GM18505 (cell line): ENCODE data around the gene COX5A.
"Not testable (repeated sequence)": the region's sequence is repeated elsewhere in the genome, so short reads cannot be mapped to it uniquely, and the experiment has no call there.

ENCODE experiments used
- ATAC-seq: cut with Tn5 transposase; IDR thresholded peaks from one replicate; pipeline ENCODE4 v1.9.1; 2021; ENCODE audit not compliant: unreplicated experiment
- POLR2A ChIP-seq: IDR thresholded peaks from 4 replicates; pipeline ENCODE4 v1.6.1; 2011; ENCODE audit warnings: borderline replicate concordance; ENCODE audit not compliant: insufficient read depth, insufficient read length; ENCODE audit errors: extremely low read depth

Gene COX5A

GRCh38 chr15:74960286-74960685, 22.4 kb upstream of the COX5A start:
- TF ChIP-seq POLR2A, result no peak
- no peak for ATAC-seq

GRCh38 chr15:74959586-74959939, 21.7 kb upstream of the COX5A start:
- no peak for ATAC-seq
- no peak for TF ChIP-seq POLR2A

DNA sequence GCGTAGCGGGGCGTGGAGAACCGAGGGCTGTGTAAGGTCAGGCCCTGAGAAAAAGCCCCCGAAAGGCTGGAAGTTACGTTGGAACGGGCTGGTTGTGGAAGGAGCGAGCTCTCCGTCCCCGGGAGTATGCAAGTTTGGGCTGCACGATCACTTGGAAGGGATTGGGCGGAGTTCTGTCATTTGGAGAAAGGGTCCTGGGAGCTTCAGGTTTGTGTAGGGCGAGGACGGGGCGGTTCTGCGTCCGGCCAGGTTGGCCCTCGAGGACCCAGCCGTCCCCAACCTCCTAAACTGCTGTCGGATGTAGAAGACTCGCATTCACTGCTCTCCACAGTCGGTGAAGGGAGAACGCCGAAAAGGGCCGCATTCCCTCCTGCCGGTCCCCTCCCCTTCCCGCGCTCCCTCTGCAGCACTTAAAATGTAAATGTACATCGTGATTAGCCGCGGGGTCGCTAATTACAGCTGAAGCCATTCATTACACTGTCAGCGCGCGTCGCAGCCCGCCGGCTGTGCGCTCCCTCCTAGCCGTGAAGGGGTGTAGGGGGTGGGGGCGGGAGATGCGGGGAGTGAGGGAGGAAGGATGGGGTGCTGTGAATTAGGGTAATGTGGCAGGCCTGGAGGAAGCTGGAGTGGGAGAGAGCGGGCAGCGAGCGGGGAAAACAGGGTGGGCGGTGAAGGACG, 21.2 kb upstream of the COX5A start:
- no peak for ATAC-seq
- no peak for TF ChIP-seq POLR2A

- ATAC-seq, result no peak
- TF ChIP-seq POLR2A, result no peak
Measured at GRCh38 chr15:74958320-74958907, 20.5 kb upstream of the COX5A start.

DNA sequence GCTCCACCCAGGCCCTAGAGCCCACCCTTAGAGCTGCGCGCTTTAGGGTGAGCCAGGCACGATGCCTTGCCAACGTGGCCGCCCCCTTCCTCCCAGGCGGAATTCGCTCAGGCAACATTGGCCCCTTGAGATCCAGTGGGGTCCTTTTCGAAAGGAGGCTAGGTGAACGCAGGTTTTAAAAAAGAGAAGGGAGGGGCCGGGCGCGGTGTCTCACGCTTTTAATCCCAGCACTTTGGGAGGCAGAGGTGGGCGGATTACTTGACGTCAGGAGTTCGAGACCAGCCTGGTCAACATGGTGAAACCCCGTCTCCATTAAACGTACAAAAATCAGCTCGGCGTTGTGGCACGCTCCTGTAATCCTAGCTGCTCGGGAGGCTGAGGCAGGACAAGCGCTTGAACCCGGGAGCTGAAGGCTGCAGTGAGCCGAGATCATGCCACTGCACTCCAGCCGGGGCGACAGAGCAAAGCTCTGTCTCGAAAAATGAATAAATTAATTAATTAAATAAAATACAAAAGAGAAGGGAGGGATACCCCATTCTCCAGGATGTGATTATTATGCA, 19.7 kb upstream of the COX5A start:
- ATAC-seq, result no peak
- no peak for TF ChIP-seq POLR2A

DNA sequence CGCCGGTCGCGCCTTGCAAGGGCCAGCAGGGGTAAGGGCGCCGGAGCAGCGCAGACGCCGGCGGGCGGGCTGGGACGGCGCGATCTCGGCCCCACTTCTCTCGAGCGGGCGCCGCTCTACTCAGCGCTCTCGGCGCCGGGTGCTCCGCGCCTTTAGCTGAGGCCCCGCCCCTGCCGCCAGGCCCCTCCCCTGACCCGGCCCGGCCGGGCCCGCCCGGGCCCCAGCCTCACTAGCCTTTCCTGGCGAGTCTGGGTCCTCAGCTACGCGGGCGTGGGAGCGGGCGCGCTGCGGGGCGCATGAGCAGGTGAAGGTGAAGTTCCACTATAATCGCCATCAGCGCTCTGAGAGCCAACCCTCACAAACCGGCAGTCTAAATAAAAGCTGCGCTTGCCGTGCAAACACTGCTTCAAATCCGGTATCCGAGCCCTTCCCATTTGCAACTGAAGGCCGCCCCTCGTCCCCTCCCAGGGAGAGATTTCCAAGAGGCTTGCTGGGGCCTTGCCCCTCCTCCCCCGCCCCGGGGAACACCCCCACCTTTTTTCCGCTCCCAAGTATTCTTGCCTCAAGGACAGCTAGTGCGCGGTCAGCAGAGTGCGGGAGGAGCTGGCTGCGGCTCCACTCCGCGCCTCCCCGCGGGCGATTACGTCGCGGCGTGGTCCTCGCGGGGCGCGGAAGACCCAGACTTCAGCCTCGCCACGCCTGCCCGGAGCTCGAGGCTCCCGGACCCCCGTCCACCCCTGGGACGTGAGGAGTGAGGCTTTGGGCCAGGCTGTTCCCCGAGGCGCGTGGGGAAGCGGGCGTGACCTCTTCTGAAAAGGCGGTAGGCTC, 19.0 kb upstream of the COX5A start, which contains the start of gene RPP25:
Gene RPP25, minus strand, starts transcription at position 125 of the 828 bp plus-strand sequence. CDS start 189 bp downstream, outside the sequence.
- peak; percentile 69 for TF ChIP-seq POLR2A
- peak; percentile 76 for ATAC-seq

GRCh38 chr15:74955796-74956647, 18.1 kb upstream of the COX5A start:
- TF ChIP-seq POLR2A, result no peak
- peak; percentile 38 for ATAC-seq

GRCh38 chr15:74955017-74955416, 17.1 kb upstream of the COX5A start:
- TF ChIP-seq POLR2A, result no peak
- no peak for ATAC-seq

DNA sequence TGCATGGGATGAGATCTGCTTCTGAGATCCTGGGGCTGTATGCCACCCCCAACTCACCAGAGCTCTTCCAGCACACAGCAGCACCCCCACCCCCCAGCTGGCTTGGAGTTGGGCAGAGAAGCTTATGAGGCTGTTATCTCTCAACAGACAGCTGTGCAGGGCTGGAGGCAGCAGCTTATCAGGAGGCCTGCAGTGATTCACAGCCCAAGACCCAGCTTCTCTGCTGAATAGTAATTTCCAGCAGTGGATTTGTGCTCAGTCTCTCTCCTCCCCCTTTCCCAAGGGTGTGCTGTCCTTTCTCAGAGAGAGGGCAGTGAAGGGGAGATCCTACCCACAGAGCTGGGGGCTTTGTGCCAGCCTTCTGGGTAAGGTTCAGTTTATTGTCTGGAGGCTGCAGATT, 16.6 kb upstream of the COX5A start:
- ATAC-seq, result no peak
- no peak for TF ChIP-seq POLR2A

- no peak for TF ChIP-seq POLR2A
- ATAC-seq, result no peak
Measured at GRCh38 chr15:74951006-74951405, 13.1 kb upstream of the COX5A start.

DNA sequence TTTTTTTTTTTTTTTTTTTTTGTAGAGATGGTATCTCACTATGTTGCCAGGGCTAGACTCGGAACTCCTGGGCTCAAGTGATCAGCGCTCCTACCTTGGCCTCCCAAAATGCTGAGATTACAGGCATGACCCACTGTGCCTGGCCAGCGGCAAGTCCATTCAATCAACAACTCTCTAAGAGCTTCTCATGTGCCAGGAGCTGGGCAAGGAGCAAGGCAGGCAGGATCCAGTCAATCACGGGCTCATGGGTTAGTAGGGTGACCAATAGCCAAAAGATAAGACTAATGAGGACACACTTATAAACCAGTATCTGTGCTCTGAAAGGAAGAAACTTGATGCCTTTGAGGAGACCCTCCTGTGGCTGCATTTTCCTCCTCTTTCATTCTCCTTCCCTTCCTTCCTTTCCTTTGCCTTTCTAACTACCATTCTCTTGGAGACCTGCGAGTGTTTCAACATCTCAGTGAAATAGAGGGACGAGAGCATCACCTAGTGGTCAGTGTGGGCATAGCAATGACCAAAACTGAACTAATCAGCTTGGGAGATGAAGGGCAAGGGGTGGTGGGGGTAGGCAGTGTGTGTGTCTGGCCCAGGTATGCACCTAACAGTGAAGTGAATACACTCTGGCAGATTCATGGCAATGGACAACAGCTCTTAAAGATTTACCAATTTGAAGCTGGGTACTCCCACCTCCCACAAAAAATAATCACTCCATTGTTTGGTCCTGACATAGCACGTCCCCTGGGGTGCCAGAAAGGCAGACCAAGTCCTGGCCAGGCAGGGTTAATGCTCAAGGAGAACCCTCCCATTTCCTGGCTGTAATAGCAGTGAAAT, 12.4 kb upstream of the COX5A start:
- no peak for TF ChIP-seq POLR2A
- ATAC-seq, result no peak

DNA sequence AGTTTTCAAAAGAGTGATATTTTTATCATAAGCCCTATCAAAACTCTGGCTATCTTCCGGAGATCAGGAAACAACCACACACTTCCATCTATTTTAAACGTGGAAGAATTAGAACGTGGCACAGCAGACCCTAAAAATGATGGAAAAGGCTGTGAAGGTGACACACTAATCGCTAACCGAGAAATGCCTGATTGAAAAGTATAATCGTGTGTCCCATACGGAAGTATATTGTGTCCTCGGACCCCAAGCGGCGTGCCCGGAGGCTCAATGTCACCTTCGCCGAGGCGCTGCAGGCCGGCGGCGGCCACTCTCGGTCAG, 642 bp downstream of the COX5A start:
- no peak for TF ChIP-seq POLR2A
- no peak for ATAC-seq

GRCh38 chr15:74935193-74935592, 2.7 kb downstream of the COX5A start:
- not testable (repeated sequence) for ATAC-seq
